ENCODE measurements around the gene TLX3. TPM values are rescaled to one million over a fixed set of nuclear protein-coding genes. Genes with fewer than 3 reads are reported as not detected.

The TLX3 gene
- total RNA-seq (2022; extraction: Qiagen RNA extraction; ENCODE audit: low read depth), result not detected in 5 replicates

DNA sequence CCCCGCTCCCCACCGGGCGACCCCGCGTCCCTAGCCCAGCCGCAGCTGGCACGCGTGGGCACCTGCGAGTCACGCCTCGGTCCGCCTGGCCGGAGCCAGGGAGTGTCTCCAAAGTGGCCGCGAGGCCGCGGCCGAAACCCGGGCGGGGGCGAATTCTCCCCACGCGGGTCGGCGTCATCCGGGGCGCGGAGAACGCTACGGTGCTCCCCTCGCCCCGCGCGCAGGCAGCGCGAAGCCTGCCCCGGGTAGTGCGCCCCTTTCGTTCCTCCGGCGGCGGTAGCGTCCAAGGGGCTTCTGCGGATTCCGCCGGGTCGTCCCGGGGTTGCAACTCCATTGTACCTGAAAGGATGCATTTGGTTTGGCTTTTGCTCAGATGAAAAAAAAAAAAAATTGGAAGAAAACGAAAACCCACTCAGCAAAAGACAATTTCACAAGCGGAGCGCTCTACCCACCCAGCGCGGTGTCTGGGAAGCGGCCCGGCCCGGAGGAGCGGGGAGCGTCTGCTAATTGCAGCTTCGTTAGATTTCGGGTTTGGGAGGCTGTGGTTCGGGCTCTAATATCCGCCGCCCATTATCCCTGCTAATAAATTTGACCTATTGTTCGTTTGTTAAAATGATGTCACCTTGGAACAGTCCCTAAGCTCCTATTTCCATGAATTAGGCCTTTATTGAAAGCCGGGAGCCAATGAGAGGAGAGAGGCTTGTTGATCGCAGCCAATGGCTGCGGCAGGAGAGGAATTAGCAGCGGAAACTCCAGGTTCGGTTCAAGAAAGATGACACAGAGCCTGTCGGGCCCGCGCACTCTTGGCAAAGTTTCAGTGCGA, at the start of gene TLX3:
TLX3 (plus strand) TSS at position 796 of the 823 bp plus-strand sequence. CDS start 118 bp downstream, outside the sequence.

Other genes starting within 250 kb of the TLX3 start
- gene NPM1, start 78.6 kb downstream of the TLX3 start, total RNA-seq (2022; extraction: Qiagen RNA extraction; ENCODE audit: low read depth), result 3,324 to 4,120 TPM (median 3,372 TPM) in 5 replicates
- 0.90 to 1.8 TPM (median 1.2 TPM) in 5 replicates for gene FGF18, start 110.4 kb downstream of the TLX3 start, total RNA-seq (2022; extraction: Qiagen RNA extraction; ENCODE audit: low read depth)